ENCODE results near the gene SEC61A1. TPM values are rescaled to one million over a fixed set of nuclear protein-coding genes. Genes with fewer than 3 reads are reported as not detected.

SEC61A1 gene
- polyA plus RNA-seq, 3 donors = 62.8 to 136 (median 114) TPM

DNA sequence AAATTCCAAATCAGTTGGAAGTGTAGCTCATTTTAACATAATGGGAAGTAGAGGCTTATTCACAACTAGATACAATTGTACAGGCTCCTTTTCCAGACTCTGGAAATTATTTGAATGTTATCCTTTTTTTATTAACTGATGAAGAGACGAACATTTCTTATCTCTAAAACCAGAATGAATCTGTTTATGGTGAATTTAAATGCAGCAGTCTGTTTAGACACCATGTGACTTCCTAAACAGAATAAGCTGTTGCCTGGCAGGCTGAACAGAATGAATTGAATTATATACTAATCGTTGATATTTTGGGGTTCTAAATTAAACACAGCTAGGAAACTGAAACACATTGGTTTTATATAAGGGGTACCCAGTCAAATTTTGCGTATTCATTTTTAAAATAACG lies 4.0 kb downstream of the SEC61A1 start:
- no peaks in the 10 kb centered on the region for H3K9me3 Mint-ChIP-seq
- H3K9me3 ChIP-seq (replicated peaks in 1 of 2; ENCODE audit: control insufficient read depth in 1 of 2, insufficient read depth in 1 of 2, low read length in 2 of 2) = no peaks in the 10 kb centered on the region
- H3K36me3 Mint-ChIP-seq = peaks cover 62 to 76% of the 10 kb centered on the region in 2 donors
- no peak for TF ChIP-seq CTCF (IDR thresholded peaks at IDR 0.05)
- H4K20me1 ChIP-seq (ENCODE audit: insufficient read depth, low read length) = peaks cover 64% of the 10 kb centered on the region
- intact Hi-C loops (cut with micrococcal nuclease) = loop anchor here in 1 of 2 donors (10.0 kb wide), 2 partner anchors 381 to 461 kb away; partner anchors contain the start of genes ABTB1, MCM2 and TPRA1
- no peak overlapping the region for H3K4me3 Mint-ChIP-seq
- peaks cover 36% of the 10 kb centered on the region for H3K4me1 Mint-ChIP-seq
- no peak overlapping the region for H3K4me2 ChIP-seq (replicated peaks; ENCODE audit: extremely low read depth, low read length, poor library complexity, severe bottlenecking)
- peaks cover 55 to 77% of the 10 kb centered on the region in 2 donors for H3K36me3 ChIP-seq (replicated peaks in 1 of 2; ENCODE audit: control insufficient read depth in 1 of 2, insufficient read depth in 2 of 2, low read length in 2 of 2)
- DNase-seq = no peak
- peaks cover 26 to 34% of the 10 kb centered on the region in 2 donors for H3K4me1 ChIP-seq (ENCODE audit: control insufficient read depth in 1 of 2, insufficient read depth in 2 of 2, low read length in 2 of 2)
- H2AFZ ChIP-seq (ENCODE audit: insufficient read depth, low read depth, low read length, poor library complexity, severe bottlenecking) = no peak overlapping the region
- H3K27me3 Mint-ChIP-seq (ENCODE audit: low read depth in 3 of 3) = peaks cover 0 to 3% (median 1%) of the 10 kb centered on the region in 3 donors
- H3K9ac ChIP-seq (ENCODE audit: insufficient read depth, low read length, poor library complexity, severe bottlenecking) = no peak overlapping the region
- H3K27me3 ChIP-seq (ENCODE audit: control insufficient read depth in 2 of 2, insufficient read depth in 2 of 2, low read length in 2 of 2) = no peaks in the 10 kb centered on the region
- 100% methylated on average over 2 of the region's 4 CpGs for WGBS (ENCODE audit: insufficient coverage)
- no peak overlapping the region for H3K27ac ChIP-seq (ENCODE audit: low read depth in 1 of 2, low read length in 2 of 2)
- H3K4me3 ChIP-seq (replicated peaks in 1 of 3; ENCODE audit: low read depth in 2 of 3, low read length in 3 of 3) = no peak overlapping the region
- peaks cover 69% of the 10 kb centered on the region for H3K79me2 ChIP-seq (ENCODE audit: insufficient read depth, low read length)
- no peak overlapping the region for H3K27ac Mint-ChIP-seq

DNA sequence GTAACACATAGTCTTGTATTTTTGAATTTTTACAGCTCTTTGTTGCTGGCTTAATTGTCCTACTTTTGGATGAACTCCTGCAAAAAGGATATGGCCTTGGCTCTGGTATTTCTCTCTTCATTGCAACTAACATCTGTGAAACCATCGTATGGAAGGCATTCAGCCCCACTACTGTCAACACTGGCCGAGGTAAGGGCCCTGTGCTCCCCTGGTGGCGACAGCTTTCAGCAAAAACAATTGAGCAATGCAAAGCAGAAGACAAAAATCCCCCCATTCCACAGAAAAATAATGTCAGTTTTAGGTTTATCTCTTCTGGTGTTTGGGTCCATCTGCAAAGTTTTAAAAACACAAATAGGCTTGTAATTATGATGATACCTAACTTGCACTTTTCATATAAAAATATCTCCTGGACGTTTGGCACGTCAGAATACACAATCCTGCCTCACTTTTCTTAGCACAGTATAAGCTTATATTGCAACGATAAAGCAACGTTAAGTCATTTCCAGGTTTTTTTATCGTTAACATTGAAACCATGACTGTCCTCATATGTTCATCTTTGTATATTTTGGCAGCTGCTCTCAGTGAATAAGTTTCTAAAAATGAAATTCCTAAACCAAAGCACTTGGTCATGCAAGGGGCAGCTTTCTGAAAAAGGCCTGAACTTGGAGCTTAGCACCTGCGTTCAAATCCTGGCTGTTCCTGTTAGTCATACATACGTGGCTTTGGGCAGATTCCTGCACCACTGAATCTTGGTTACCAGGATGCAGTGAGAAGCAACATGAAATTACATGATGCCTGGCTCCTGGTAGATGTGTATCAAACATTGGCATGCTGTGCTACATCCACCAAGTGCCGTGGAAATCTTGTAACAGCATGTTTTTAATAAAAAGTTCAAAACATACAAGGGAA lies 8.5 kb downstream of the SEC61A1 start:
- Histone ChIP-seq H3K27me3 (ENCODE audit: control insufficient read depth in 2 of 2, insufficient read depth in 2 of 2, low read length in 2 of 2) (no peaks in the 10 kb centered on the region), H4K20me1 (ENCODE audit: insufficient read depth, low read length) (peaks cover 72% of the 10 kb centered on the region), H3K27ac (ENCODE audit: low read depth in 1 of 2, low read length in 2 of 2) (no peak overlapping the region), H3K4me2 (replicated peaks; ENCODE audit: extremely low read depth, low read length, poor library complexity, severe bottlenecking) (no peak overlapping the region), H3K4me3 (replicated peaks in 1 of 3; ENCODE audit: low read depth in 2 of 3, low read length in 3 of 3) (no peak overlapping the region), H3K36me3 (replicated peaks in 1 of 2; ENCODE audit: control insufficient read depth in 1 of 2, insufficient read depth in 2 of 2, low read length in 2 of 2) (peaks cover 91 to 99% of the 10 kb centered on the region in 2 donors), H3K9me3 (replicated peaks in 1 of 2; ENCODE audit: control insufficient read depth in 1 of 2, insufficient read depth in 1 of 2, low read length in 2 of 2) (no peaks in the 10 kb centered on the region), H3K9ac (ENCODE audit: insufficient read depth, low read length, poor library complexity, severe bottlenecking) (no peak overlapping the region), H3K4me1 (ENCODE audit: control insufficient read depth in 1 of 2, insufficient read depth in 2 of 2, low read length in 2 of 2) (no peaks in the 10 kb centered on the region), H3K79me2 (ENCODE audit: insufficient read depth, low read length) (peaks cover 36% of the 10 kb centered on the region), H2AFZ (ENCODE audit: insufficient read depth, low read depth, low read length, poor library complexity, severe bottlenecking) (no peak overlapping the region)
- Mint-ChIP-seq H3K27me3 (ENCODE audit: low read depth in 3 of 3) (peaks cover 0 to 1% (median 0%) of the 10 kb centered on the region in 3 donors), H3K36me3 (peaks cover 89 to 97% of the 10 kb centered on the region in 2 donors), H3K4me1 (peaks cover under 1% of the 10 kb centered on the region), H3K4me3 (no peak overlapping the region), H3K27ac (peak overlapping the region in 1 of 7 donors; percentile 33), H3K9me3 (no peaks in the 10 kb centered on the region)
- no peak for TF ChIP-seq CTCF (IDR thresholded peaks at IDR 0.05)
- no peak for DNase-seq
- WGBS (ENCODE audit: insufficient coverage) = 93% methylated on average over 5 of the region's 11 CpGs
- intact Hi-C loops (cut with micrococcal nuclease) = no loop called here

Measured in CD14-positive monocyte (primary cell).